Psoas muscle (tissue), 8 donors: ENCODE data around the gene SETD2. TPM values are rescaled to one million over a fixed set of nuclear protein-coding genes. Genes with fewer than 3 reads are reported as not detected.
"Not testable (repeated sequence)": the region's sequence is repeated elsewhere in the genome, so short reads cannot be mapped to it uniquely, and the experiment has no call there.

Experiments used
- ATAC-seq, 4 donors: fragments of 200-7000 bp; cut with Tn5 transposase; one replicate each; pipeline ENCODE4 v1.9.1; 2020; ENCODE audit warnings: moderate library complexity in 3 of 4, mild to moderate bottlenecking in 2 of 4
- DNase-seq, 2 donors: peaks; one replicate each; pipeline ENCODE4 v3.0.0-alpha.2; 2020
- H3K27ac ChIP-seq: fragments of 200-600 bp; one replicate; pipeline ENCODE4 v1.8.0; 2022
- H3K27me3 ChIP-seq, 3 donors: fragments of 200-600 bp in 1 of 3; one replicate each; pipeline versions ENCODE4 v1.6.1 to v1.8.0; 2013 to 2022; ENCODE audit warnings: low read length in 2 of 3, mild to moderate bottlenecking in 2 of 3, moderate library complexity in 1 of 3; ENCODE audit not compliant: insufficient read depth in 3 of 3
- H3K36me3 ChIP-seq, 2 donors: fragments of 200-600 bp in 1 of 2; one replicate each; pipeline versions ENCODE4 v1.6.1 to v1.8.0; 2013 to 2022; ENCODE audit warnings: low read depth in 1 of 2, mild to moderate bottlenecking in 1 of 2, moderate library complexity in 1 of 2; ENCODE audit not compliant: insufficient read depth in 1 of 2
- H3K4me1 ChIP-seq: fragments of 200-600 bp; one replicate; pipeline ENCODE4 v1.8.0; 2022
- H3K4me3 ChIP-seq: fragments of 200-600 bp; one replicate; pipeline ENCODE4 v1.8.0; 2022; ENCODE audit warnings: mild to moderate bottlenecking
- H3K9me3 ChIP-seq: fragments of 200-600 bp; one replicate; pipeline ENCODE4 v1.8.0; 2022
- WGBS, 3 donors: extraction: QIAGEN DNeasy Blood & Tissue Kit; methylation state at CpG; one replicate each; pipeline versions ENCODE4 v1.1.6 to v1.1.7; 2013; 5-methylcytosine and 5-hydroxymethylcytosine counted together
- intact Hi-C, 2 donors: fragments of 100-400 bp; cut with DNase I; formaldehyde crosslinking; loops; one replicate each; pipeline versions ENCODE4 v1.11.0 to v1.14.2; 2022
- polyA plus RNA-seq, 3 donors: library from polyadenylated mRNA; stranded (reverse); fragments of 200-250 nt; gene quantifications; one replicate each; pipeline ENCODE4 v1.2.3, GENCODE V29; 2013
- total RNA-seq, 4 donors: library from RNA; stranded (reverse); fragmentation: NEBNext Ultra II Directional in 2 of 4; extraction: Animal tissue kit (Norgen Biotek cat#: 25700) in 2 of 4; gene quantifications; one replicate each; pipeline versions ENCODE4 v1.2.1 to v1.2.4, GENCODE V29; 2021 to 2023
- TF ChIP-seq, protein P1 (sequence below): fragments of 200-600 bp; IDR thresholded peaks from one replicate; pipeline ENCODE4 v1.8.0; 2022; ENCODE audit warnings: antibody characterized with exemption
- donor health status: healthy with polysubstance abuse.
- donor health status: DM: no; HTN: no; CAD: no; lungs with moderate emphysema.
- donor health status: Bipolar disorder and iron deficiency.
- donor health status: healthy.
- donor health status: DM: yes; HTN: yes; CAD: no.
- donor health status: DM: no; HTN: no; CAD: no.
- donor health status: DM: no; HTN: no; CAD: no.
- donor health status: DM: yes; HTN: yes; CAD: no.

The SETD2 gene
- total and polyA plus RNA-seq, 7 donors: 10.1 to 38.1 (median 33.7) TPM

GRCh38 chr3:47149339-47149933 is 14.5 kb downstream of the SETD2 start:
- no peaks in the 10 kb centered on the region for H3K9me3 ChIP-seq
- WGBS, 3 donors: 26 to 48% (median 32%) methylated on average over 2 of the region's 2 CpGs
- TF ChIP-seq, protein P1, sequence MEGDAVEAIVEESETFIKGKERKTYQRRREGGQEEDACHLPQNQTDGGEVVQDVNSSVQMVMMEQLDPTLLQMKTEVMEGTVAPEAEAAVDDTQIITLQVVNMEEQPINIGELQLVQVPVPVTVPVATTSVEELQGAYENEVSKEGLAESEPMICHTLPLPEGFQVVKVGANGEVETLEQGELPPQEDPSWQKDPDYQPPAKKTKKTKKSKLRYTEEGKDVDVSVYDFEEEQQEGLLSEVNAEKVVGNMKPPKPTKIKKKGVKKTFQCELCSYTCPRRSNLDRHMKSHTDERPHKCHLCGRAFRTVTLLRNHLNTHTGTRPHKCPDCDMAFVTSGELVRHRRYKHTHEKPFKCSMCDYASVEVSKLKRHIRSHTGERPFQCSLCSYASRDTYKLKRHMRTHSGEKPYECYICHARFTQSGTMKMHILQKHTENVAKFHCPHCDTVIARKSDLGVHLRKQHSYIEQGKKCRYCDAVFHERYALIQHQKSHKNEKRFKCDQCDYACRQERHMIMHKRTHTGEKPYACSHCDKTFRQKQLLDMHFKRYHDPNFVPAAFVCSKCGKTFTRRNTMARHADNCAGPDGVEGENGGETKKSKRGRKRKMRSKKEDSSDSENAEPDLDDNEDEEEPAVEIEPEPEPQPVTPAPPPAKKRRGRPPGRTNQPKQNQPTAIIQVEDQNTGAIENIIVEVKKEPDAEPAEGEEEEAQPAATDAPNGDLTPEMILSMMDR: no peak
- H3K4me1 ChIP-seq: peaks cover 18% of the 10 kb centered on the region
- no peak overlapping the region for H3K27ac ChIP-seq
- intact Hi-C loops: no loop called here
- DNase-seq (no peak), ATAC-seq (no peak)
- H3K27me3 ChIP-seq: no peaks in the 10 kb centered on the region
- H3K4me3 ChIP-seq: no peak overlapping the region
- H3K36me3 ChIP-seq: no peaks in the 10 kb centered on the region

GRCh38 chr3:47145272-47145671 is 18.6 kb downstream of the SETD2 start:
- DNase-seq (no peak), ATAC-seq (no peak)
- Histone ChIP-seq H3K9me3 (no peaks in the 10 kb centered on the region), H3K4me3 (no peak overlapping the region), H3K27me3 (no peaks in the 10 kb centered on the region), H3K36me3 (no peaks in the 10 kb centered on the region), H3K4me1 (peaks cover 31% of the 10 kb centered on the region), H3K27ac (no peak overlapping the region)
- 92 to 100% (median 98%) methylated on average over 1 of the region's 1 CpG for WGBS, 3 donors
- intact Hi-C loops: no loop called here
- TF ChIP-seq, protein P1: no peak

DNA sequence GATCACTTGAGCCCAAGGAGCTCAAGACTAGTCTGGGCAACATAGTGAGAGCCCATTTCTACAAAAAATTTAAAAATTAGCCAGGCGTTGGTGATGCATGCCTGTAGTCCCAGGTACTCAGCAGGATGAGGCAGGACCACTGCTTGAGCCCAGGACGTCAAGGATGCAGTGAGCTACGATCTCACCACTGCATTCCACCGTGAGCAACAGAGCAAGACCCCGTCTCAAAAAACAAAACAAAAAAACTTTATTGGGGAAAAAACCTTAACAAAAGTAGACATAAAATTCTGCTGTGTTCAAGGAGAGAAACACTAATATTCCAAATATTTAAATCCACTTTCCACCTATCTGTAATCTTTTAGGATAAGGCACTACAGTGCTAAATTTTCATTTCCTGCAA is 20.8 kb downstream of the SETD2 start:
- peaks cover 29% of the 10 kb centered on the region for H3K4me1 ChIP-seq
- H3K27me3 ChIP-seq: no peaks in the 10 kb centered on the region
- H3K27ac ChIP-seq: no peak overlapping the region
- no peak overlapping the region for H3K4me3 ChIP-seq
- TF ChIP-seq, protein P1: no peak
- H3K36me3 ChIP-seq: no peaks in the 10 kb centered on the region
- no peaks in the 10 kb centered on the region for H3K9me3 ChIP-seq
- WGBS, 3 donors: 84 to 88% (median 87%) methylated on average over 5 of the region's 5 CpGs
- DNase-seq: no peak
- intact Hi-C loops: no loop called here
- no peak for ATAC-seq

- H3K27ac ChIP-seq, H3K9me3 ChIP-seq, ATAC-seq, intact Hi-C loops, DNase-seq, H3K27me3 ChIP-seq, H3K4me3 ChIP-seq, H3K36me3 ChIP-seq: not testable (repeated sequence)
- peaks cover 29% of the 10 kb centered on the region for H3K4me1 ChIP-seq
- 86 to 97% (median 91%) methylated on average over 7 of the region's 7 CpGs for WGBS, 3 donors
These were observed 21.4 kb downstream of the SETD2 start for GRCh38 chr3:47142536-47142935.

DNA sequence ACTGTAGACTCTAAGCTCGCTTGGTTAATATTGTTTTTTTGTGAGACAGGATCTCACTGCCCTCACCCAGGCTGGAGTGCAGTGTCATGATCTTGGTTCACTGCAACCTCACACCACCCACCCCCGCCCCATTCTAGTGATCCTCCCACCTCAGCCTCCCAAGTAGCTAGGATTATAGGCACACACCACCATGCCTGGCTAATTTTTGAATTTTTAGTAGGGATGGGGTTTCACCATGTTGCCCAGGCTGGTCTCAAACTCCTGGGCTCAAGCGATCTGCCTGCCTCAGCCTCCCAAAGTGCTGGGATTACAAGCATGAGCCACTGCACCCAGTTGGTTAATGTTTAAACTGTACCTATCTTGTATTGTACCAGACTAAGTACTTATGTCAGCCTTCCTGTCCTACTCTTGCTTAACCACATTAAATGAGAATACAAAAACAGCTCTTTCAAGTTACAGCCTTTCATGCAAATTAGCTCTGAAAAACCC is 22.9 kb downstream of the SETD2 start:
- DNase-seq, H3K4me3 ChIP-seq, H3K27ac ChIP-seq, H3K9me3 ChIP-seq, intact Hi-C loops, H3K36me3 ChIP-seq, H3K27me3 ChIP-seq: not testable (repeated sequence)
- peaks cover 40% of the 10 kb centered on the region for H3K4me1 ChIP-seq
- WGBS, 3 donors: 89 to 97% (median 92%) methylated on average over 3 of the region's 3 CpGs
- peak in 2 of 4 donors; percentile 40 to 44 for ATAC-seq

DNA sequence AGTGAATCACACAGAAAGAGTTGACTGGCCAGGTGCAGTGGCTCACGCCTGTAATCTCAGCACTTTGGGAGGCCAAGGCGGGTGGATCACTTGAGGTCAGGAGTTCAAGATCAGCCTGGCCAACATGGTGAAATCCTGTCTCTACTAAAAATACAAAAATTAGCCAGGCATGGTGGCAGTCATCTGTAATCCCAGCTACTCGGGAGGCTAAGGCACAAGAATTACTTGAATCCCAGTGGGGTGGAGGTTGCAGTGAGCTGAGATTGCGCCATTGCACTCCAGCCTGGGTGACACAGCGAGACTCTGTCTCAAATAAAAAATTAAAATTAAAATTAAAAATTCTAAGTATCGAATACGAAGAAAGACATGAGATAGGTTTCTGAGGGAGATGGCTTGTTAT is 23.4 kb downstream of the SETD2 start:
- DNase-seq, H3K27me3 ChIP-seq, intact Hi-C loops, H3K36me3 ChIP-seq, H3K4me3 ChIP-seq, H3K27ac ChIP-seq, H3K9me3 ChIP-seq: not testable (repeated sequence)
- peaks cover 42% of the 10 kb centered on the region for H3K4me1 ChIP-seq
- ATAC-seq: peak in 2 of 4 donors; percentile 53 to 54
- 67 to 84% (median 72%) methylated on average over 7 of the region's 7 CpGs for WGBS, 3 donors
